Mucosa of gallbladder (tissue), 1 donor: ENCODE data around the gene BPHL. TPM values are rescaled to one million over a fixed set of nuclear protein-coding genes. Genes with fewer than 3 reads are reported as not detected.
A peak's percentile ranks its signal among the peaks of the same experiment; 100 is the strongest.
"Not testable (repeated sequence)": the region's sequence is repeated elsewhere in the genome, so short reads cannot be mapped to it uniquely, and the experiment has no call there.

Source experiments
- DNase-seq: peaks from one replicate; pipeline ENCODE4 v3.0.0-alpha.2; 2020; ENCODE audit warnings: low spot score
- total RNA-seq: library from RNA; stranded (reverse); gene quantifications from one replicate; pipeline ENCODE4 v1.2.1, GENCODE V29; 2021
- donor health status: DM: no; HTN: no; CAD: no.

BPHL gene
- 20.9 TPM for total RNA-seq

DNA sequence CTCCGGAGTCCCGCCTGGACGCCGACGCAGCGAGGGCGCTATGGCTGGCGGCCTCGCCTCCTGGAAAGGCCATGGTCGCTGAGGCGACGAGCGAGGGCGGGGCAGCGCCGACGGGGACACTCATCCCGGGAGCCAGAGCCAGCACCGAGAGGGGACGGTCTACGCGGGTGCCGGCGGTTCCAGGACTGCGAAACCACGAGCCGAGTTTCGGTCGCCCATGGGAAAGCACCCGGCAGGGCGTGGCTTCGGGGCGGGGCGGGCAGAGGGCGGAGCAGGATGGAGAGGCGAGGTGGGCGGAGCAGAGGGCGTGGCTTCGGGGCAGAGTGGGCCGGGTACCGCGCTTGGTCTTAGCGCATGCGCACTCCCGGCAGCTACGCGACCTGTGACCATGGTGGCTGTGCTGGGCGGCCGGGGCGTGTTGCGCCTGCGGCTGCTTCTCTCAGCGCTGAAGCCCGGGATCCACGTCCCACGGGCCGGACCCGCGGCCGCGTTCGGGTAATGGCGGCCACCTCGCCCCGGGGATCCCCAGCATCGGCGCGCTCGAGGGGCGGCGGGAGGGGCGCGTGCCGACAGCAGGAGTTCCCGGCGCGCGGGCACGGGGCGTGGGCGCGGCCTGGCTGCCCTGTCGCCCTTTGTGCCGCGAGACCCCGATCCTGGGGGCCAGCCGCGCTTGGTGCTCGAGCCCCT, at the start of gene BPHL:
Gene BPHL (plus strand): TSS at position 359 of the 687 bp plus-strand sequence. CDS start 30 bp downstream, at position 389.
- DNase-seq, result peak; percentile 98

DNA sequence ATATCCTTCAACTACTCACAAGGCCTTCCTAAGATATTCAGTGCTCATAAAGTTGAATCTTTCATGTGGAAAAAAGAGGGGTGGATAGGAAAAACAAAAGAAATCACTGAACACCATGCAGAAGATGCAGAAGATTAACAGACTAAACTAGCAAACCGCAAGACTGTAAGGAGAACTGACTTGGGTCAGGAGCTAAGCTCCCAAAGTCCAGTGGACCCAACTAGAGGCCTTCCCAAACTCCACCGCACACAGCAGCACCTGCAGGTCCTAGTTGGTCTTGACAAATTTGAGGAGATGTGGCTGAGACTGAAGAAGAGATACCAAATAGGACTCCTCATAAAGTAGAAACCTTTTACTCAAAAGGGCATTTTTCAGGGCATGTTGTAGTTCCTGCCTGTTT, 46.9 kb upstream of the BPHL start:
- no peak for DNase-seq

DNA sequence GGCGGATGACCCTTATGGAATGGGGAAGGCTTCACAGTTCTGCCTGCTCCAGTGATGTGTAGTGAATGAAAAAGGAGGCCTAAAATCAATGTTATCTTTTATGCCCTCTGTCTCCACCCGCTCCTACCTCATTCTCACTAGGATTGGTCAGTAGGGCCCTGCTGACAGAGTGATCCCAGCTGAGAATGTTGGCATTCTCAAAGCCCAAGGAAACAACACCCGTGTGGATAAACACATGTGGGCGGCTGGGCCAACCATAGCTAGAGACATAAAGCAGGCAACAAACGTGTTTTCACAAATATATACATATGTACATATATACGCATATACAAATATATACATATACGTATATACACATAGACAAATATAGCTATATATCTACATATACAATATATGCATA, 45.7 kb upstream of the BPHL start:
- DNase-seq, result no peak

DNA sequence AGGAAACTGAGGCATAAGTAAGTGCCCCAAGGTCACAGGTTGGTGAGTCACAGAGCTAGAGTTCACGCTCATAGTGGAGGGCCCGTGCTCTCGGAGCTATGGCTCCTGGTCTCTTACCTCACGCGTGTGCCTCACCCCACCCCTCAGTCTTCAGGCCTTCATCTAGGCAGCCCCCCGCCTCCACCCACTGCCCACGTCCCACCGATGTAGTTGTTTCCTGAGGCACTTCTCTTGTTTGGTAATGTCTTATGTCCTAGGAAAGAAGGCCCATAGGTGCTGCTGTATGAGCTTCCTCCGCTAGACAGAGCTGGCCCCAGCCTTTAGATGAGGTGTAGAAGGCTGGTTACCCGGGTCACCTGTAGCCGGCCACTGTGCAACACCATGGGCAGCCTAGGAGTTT, 45.1 kb upstream of the BPHL start:
- no peak for DNase-seq

DNA sequence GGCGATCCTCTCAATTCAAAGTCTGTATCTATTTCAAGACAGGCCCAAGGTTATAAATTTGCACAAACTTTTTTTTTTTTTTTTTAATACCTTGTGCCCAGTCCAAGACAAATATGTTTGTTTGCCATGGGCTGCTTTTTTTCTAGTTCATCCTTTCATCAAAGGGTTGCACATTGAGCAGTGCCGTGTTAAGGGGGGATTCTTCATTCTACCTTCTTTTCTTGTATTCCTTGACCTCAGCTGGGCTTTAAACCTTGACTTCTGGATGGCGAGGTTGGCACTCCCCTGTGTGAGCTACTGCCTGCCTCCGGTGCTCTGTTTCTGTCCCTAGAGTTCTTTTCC, 42.8 kb upstream of the BPHL start:
- no peak for DNase-seq

DNA sequence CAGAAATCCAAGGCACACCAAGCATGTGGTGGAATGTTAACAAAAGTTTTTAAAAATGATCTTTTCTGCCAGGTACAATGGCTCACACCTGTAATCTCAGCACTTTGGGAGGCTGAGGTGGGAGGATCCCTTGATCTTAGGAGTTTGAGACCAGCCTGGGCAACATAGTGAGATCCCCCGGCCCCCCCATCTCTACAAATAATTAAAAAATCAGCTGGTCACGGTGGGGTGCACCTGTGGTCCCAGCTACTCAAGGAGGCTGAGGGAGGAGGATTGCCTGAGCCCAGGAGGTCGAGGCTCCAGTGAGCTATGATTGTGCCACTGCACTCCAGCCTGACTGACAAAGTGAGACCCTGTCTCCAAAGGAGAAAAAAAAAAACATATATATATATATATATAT, 42.2 kb upstream of the BPHL start:
- DNase-seq, result no peak

DNA sequence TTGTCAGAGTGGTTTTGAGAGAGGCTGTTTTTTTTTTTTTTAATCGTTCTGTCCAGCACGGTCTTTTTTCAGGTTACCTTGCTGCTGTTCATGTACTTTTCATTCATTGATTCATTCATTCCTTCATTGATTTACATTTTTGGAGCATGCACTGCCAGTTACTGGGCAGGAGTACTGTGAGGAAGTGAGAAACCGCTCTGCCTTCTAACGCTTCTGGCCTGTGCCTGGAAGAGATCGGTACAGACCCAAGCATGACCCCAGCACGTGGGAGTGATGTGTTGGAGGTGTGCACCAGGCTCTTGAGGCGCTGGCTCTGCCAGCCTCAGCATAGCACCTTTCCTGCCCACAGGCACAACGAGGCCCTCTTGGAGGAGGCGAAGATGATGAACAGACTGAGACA, 41.1 kb upstream of the BPHL start:
- no peak for DNase-seq

DNA sequence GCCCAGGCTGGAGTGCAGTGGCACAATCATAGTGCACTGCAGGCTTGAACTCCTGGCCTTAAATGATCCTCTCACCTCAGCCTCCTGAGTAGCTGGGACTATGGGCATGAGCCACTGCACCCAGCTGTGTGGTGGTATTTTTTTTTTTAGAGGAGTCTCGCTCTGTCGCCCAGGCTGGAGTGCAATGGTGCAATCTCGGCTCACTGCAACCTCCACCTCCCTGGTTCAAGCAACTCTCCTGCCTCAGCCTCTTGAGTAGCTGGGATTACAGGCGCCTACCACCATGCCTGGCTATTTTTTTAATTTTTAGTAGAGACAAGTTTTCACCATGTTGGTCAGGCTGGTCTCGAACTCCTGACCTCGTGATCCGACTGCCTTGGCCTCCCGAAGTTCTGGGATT, 39.6 kb upstream of the BPHL start:
- not testable (repeated sequence) for DNase-seq

DNA sequence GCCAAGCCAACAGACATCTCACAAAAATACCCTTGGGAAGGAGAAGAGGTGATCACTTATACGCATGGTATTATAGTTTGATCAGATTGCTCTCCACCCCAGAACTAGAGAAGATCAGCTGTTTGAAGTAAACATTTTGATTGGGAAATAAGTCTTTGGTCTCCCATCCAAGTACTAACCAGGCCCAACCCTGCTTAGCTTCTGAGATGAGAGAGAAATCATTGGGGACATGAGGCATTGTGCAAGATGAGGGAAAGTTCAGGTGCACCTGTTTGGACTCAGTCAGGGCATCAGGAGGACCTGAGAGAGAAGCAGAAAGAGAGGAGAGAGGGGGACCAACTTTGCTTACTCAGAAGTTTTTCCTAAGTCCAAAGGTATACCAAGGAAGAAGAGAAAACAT, 38.8 kb upstream of the BPHL start:
- no peak for DNase-seq

DNA sequence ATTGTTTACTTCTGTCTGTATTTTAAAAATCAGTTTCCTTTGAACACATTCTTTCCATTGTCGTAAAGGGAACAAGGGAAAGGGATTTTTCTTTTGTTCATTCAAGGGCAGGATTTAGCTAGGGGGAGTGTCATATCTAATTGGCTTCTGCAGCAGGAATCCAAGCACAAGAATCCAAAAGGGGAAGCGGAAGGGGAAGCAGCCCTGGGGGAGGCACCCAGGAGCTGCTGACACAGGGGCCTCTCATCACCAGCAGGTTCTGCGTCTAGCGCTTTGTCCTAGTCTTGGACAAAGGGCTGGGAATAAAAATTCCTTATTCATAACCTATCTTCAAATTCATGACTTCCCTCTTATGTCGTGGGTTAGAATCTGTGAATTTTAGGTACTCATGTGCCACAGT, 36.6 kb upstream of the BPHL start:
- DNase-seq, result no peak

DNA sequence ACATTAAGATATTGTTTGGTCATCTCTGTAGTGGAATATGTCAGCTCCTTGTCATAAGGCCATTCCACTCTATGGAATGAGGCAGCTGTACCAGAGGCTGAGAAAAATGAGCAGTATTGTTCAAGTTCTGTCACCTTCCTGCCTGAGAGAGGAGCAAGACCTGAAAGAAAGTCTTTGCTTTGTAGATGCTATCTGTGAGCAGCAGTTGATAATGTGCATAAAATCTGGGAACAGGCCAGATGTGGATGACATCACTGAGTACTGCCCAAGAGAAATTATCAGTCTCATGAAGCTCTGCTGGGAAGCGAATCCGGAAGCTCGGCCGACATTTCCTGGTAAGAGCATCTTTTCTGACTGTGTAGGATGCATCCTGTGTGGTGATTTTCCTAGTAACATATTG, 33.4 kb upstream of the BPHL start:
- DNase-seq, result no peak

DNA sequence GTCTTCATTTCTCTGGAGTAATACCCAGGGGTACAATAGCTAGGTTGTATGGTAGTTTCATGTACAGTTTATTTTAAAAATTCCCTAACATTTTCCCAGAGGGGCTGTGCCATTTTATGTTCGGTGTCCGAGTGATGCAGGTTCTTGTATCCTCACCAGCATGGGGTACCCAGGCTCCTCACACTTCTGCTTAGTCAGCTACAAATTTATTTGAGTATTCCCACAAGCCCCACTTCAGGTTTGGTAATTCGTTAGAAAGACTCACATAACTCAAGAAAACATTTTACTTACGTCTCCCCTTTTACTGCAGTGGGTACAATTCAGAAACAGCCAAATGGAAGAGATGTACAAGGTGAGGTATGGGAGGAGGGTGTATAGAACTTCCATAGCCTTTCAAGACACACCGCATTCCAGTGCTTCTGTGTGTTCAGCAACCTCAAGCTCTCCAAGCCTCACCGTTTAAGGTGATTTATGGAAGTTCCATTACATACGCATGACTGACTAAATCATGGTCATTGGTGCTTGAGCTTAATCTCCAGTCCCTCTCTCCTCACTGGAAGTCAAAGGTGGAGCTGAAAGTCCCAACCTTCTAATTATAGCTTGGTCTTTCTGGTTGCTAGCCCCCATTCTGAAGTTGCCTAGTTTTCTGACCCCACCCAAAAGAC, 32.1 kb upstream of the BPHL start:
- no peak for DNase-seq

DNA sequence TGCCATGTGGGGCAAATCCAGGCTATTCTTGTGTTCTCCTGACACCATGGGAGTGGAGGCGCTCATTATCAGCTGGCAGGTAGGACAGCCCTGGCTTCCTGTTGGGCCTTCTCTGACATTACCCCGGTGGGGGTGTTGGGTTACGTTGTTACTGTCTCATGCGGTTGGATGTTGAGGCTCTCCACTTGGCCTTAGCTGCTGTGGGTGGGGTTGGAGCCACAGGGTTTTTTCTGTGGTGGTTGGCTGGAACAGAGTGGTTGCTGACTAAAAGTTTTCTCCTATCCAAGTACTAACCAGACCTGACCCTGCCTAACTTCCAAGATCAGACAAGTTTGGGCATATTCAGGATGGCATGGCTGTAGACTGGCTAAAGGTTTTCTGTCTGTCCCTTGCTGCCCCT, 30.1 kb upstream of the BPHL start:
- DNase-seq, result no peak

DNA sequence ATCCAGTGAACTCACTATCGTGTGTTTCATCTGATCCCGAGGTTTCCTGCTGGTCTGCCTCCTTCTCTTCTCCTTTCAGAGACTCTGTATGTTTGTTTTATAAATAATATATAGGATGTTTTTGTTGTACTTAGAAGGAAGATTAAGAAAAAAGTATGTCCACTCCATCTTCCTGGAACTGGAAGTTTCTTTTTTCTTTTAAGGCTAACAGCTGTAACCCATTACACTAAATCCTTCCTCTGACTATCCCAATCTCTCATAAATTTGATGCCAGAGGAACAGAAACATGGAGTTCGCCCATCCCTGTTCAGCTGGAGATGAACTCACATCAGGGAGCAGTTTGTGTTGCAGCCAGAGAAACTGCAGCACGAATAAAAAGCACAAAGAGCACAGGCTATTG, 29.5 kb upstream of the BPHL start:
- DNase-seq, result no peak

DNA sequence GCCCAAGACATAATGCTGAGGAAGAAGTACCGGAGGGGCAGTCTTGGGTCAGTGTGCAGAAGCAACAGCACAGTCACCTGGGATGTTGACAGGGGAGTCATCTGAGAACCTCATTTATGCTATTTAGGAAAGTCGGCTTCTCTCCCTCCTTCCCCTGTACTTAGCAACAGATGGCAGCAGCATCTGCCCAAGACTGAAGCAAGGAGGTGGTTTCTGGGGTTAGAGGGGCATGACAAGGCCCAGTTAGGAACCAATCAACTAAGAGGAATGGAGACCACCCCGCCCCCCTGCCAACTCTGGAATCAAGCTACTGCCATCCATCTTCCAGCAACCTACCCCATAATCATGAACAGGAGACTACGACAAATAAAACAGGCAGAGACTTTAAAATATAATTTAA, 28.5 kb upstream of the BPHL start:
- no peak for DNase-seq

DNA sequence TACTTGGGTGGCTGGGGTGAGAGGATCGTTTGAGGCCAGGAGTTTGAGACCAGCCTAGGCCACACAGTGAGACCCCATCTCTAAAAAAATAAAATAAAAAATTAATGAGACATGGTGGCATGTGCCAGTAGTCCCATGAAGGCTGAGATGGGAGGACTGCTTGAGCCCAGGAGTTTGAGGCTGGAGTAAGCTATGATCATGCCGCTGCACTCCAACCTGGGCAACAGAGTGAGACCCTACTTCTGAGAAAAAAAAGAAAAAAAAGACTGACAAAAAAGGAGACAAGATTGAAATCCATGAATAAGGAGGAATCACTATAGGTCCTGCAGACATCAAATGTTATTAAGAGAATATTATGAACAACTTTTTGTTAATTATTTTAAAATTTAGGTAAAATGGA, 23.7 kb upstream of the BPHL start:
- DNase-seq, result no peak

DNA sequence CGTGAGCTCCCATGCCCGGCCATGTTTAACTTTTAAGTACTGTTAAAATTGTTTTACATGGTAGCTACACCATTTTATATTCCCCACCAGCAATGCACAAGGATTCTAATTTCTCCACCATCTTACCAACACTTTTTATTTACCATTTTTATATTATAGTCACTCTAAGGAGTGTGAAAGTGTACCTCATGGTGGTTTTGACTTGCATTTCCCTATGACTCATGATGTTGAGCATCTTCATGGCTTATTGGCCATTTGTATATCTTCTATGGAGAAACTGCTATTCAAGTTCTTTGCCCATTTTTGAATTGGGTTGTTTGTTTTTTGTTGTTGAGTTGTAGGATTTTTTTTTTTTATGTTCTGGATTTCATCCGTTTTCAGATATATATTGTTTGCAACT, 15.6 kb upstream of the BPHL start:
- no peak for DNase-seq

DNA sequence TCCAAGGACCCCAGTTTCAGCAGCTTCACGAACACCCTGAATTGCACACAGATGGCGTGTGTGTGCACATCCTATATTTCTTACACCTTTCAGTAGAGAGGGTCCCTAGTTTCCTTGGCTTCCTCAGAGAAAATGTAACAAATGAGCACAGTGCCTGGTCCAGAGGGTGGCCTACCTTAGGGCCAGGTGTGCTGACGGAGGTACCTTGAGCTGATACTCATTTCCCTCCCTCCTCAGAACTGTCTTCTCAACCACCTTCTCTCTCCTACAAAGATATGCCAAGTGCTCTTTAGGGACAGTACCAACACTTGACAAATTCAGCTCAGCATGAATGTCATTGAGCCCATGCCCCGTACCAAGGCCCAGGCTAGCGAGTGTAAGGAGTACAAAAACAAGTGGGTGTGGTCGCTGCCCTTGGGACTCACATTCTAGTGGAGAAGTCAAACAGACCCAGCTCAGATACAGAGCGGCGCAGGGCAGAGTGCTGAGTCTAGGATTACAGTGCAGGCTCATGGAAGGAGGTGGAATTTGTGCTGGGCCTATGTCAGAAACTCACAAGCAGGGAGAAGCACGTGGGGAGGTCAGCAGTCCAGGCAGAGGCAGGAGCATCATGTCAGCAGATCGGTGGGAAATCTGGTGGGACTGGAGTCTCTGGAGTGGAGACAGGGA, 9.6 kb upstream of the BPHL start:
- DNase-seq, result no peak

DNA sequence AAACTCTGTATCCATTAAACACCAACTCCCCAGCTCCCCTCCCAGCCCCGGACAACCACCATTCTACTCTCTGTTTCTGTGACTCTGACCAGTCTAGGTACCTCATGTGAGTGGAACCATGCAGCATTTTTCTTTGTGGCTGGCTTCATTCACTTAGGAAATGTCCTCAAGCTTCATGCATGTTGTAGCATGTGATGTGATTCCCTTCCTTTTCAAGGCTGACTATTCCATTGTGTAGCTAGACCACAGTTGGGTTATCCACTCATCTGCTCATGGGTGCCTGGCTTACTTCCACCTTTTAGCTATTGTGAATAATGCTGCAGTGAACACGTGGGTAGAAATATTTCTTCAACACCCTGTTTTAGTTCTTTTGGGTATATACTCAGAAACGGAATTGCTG, 8.8 kb upstream of the BPHL start:
- DNase-seq, result no peak

DNA sequence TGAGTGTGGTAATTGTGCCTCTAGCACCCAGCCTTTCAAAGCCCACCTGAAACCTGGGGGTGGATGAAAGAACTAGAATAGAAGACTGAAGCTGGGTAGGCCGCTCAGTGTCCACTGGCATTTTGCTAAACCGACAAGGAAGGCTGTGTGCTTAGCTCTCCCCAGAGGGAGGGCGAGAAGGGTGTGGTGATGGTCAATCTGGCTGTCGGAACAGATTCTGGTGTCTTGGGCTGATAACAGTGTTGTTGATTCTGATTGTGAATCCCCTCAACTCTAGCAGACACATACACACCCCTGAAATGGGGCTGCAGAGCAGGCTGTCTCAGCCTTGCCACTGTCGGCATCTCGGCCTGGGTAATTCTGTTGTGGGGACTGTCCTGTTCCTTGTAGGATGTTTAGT, 4.1 kb upstream of the BPHL start:
- no peak for DNase-seq

DNA sequence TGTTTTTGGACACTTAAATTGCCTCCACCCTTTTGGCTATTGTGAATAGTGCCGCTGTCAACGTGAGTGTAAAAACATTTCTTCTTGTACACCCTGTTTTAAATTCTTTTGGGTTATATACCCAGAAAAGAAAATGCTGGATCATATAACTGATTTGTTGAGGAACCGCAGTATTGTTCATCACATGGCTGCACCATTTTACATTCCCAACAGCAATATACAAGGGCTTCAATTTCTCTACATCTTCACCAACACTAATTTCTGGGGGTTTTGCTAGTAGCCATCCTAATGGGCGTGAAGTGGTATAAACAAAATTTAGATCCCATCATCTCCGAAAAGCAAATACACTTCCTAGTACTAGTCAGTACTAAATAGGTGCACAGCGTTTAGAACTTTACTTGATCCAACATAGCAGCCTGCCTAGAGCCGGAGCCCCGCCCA, 579 bp upstream of the BPHL start:
- no peak for DNase-seq

DNA sequence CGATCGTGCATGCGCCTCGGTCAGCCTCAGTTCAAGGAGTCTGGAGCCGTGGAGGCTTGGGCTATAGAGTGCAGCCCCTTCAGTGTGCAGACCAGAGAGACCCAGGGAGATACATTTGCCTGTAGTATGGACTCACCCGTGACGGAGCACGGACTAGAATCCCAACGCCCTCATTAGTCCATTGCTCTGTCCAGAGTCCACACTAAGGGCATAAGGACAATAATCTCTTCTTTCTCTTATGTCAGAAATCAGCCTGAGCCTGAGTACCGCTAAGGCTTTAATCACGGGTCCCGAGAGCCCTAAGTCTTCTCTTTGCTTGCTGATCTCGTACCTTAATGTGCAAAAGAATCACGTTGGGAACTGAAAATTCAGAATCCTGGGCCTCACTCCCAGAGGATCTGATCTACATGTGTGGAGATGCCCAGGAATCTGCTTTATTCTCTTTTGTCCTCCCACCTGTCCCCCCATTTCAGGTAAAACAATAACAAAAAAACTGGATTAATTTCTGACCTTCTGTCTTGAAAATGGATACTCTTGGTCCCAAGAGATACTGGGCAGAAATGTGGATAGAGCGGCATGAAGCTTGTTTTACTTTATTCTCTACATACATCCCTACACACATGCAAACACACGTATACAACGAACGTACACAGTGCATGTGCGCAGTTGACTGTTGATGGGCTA, 671 bp downstream of the BPHL start:
- DNase-seq, result no peak

DNA sequence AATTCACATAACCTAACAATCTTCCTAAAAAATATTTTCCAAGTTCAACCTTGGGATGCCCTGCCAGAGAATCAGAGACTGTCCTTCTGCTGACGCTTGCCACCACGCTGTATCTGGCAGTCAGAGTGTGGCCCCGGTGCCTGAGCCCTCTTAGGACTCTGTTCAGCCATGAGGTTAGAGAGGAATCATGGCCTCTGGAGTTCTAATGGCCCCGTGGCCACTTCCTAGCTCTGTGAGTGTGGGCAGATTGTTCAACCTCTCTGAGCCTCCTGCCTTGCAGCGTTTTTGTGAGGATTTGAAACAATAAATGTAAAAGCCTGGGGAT, 2.2 kb downstream of the BPHL start:
- no peak for DNase-seq
